NT2/D1 (cell line): ENCODE measurements around the gene IL36RN.

ENCODE experiments used
- DNase-seq: peaks from one replicate; pipeline ENCODE4 v3.0.0-alpha.2; 2011; ENCODE audit warnings: low read depth, low spot score
- H3K27me3 ChIP-seq: 2 replicates; pipeline ENCODE4 v1.6.0; 2011; ENCODE audit warnings: mild to moderate bottlenecking; ENCODE audit not compliant: insufficient read length, insufficient read depth
- H3K36me3 ChIP-seq: 2 replicates; pipeline ENCODE4 v1.6.1; 2011; ENCODE audit warnings: mild to moderate bottlenecking, low read length, mixed read lengths; ENCODE audit not compliant: insufficient read depth, insufficient read length
- H3K4me1 ChIP-seq: 2 replicates; pipeline ENCODE4 v1.5.1; 2011; ENCODE audit not compliant: insufficient read depth, insufficient read length
- H3K4me3 ChIP-seq: 2 replicates; pipeline ENCODE4 v1.5.1; 2011; ENCODE audit warnings: low read depth; ENCODE audit not compliant: insufficient read length
- H3K9ac ChIP-seq: 2 replicates; pipeline ENCODE4 v1.6.0; 2011; ENCODE audit warnings: low read depth; ENCODE audit not compliant: insufficient read length
- H3K9me3 ChIP-seq: 2 replicates; pipeline ENCODE4 v1.5.1; 2011; ENCODE audit warnings: mild to moderate bottlenecking, low read length; ENCODE audit not compliant: insufficient read depth
- SUZ12 ChIP-seq: IDR thresholded peaks from 2 replicates; pipeline ENCODE4 v1.6.1; 2011; ENCODE audit not compliant: insufficient read length, insufficient read depth; ENCODE audit errors: extremely low read depth
- YY1 ChIP-seq: IDR thresholded peaks from 2 replicates; pipeline ENCODE4 v1.6.1; 2011; ENCODE audit not compliant: insufficient read length, insufficient read depth
- ZNF274 ChIP-seq: IDR thresholded peaks from 2 replicates; pipeline ENCODE4 v1.6.1; 2011; ENCODE audit warnings: mild to moderate bottlenecking, low read depth, low read length

Gene IL36RN

DNA sequence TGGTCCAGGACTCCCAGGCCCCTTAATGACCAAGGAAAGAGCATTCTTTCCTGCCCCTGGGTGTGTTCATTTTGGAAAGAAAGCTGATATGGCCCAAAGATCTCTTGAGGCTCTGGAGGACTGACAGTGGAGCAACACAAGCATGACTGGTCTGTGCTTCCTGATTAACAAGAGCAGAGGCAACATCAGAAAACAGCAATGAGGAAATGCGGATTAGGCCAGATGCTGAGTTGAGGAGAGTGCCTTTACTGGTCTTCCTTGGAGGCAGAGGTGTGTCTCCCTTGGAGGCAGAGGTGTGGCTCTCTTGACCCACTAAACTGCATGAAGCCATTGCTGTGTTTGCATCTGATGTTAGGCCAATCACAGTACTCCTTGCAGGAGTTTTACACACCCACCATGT lies 26.3 kb upstream of the IL36RN start:
- Histone ChIP-seq H3K4me1 (peaks cover 3% of the 10 kb centered on the region), H3K4me3 (no peak overlapping the region), H3K27me3 (no peaks in the 10 kb centered on the region), H3K9ac (no peak overlapping the region), H3K9me3 (no peaks in the 10 kb centered on the region), H3K36me3 (no peaks in the 10 kb centered on the region)
- no peak for DNase-seq
- TF ChIP-seq ZNF274 (no peak), SUZ12 (no peak), YY1 (no peak)

DNA sequence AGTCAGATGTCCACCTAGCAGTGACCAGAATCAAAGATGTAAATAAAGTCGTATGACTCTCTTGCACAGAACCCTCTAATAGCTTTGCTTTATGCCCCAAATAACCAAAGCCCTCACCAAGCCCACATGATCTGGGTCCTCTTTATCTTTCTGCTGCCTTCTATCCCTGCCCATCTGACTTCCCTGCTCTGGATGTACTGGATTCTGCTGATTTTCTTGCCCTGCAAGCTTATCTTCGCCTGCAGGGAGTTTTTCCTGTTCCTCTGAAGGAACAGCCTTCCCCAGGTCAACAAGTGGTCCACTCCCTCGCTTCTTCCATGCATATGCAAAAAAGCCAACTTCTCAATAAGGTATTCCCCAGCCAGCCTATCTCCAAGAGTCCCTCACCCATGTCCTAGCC lies 25.0 kb upstream of the IL36RN start:
- Histone ChIP-seq H3K4me1 (no peaks in the 10 kb centered on the region), H3K4me3 (no peak overlapping the region), H3K9ac (no peak overlapping the region), H3K9me3 (no peaks in the 10 kb centered on the region), H3K27me3 (no peaks in the 10 kb centered on the region), H3K36me3 (no peaks in the 10 kb centered on the region)
- no peak for DNase-seq
- TF ChIP-seq SUZ12 (no peak), ZNF274 (no peak), YY1 (no peak)

DNA sequence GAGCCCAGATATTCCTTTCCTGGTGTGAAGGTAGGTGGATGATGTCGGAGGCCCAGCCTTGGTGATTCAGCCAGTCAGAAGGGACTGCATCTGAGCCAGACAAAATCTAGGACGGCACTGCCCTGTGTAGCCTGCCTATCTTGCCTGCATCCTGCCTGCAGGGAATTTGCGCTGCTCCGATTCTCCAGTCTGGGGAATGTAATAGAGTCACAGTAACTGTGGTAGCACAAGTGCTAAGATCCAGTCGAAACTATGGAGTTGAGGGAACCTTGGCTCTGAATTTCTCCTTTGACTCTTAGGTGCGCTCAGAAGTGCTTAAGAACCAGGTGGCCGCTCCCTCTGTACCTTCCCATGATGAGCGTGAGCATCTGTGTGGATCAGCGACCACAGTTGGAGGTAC lies 22.2 kb upstream of the IL36RN start:
- H3K4me3 ChIP-seq = no peak overlapping the region
- H3K9ac ChIP-seq = no peak overlapping the region
- no peaks in the 10 kb centered on the region for H3K36me3 ChIP-seq
- no peak for TF ChIP-seq ZNF274
- no peak for DNase-seq
- no peaks in the 10 kb centered on the region for H3K27me3 ChIP-seq
- H3K9me3 ChIP-seq = no peaks in the 10 kb centered on the region
- H3K4me1 ChIP-seq = no peaks in the 10 kb centered on the region

DNA sequence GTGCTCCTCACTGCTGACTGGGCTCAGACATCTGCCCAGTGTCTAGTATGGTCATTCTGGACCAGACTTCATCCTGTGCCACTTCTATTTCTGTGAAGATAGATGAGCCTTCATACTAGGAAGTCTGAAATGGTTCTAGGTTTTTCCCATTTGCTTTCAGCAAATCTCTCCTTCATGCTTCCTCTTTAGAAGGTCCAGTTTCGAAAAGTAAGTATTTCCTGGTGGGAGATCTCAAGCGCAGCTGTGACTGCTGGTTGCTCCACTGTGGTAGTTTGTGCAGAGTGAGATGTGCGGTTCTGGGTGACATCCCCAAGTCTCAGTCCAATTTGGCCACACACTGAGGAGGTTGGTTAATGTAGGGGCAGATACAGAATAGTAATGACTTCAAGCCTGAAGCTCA lies 20.7 kb upstream of the IL36RN start:
- Histone ChIP-seq H3K36me3 (no peaks in the 10 kb centered on the region), H3K27me3 (no peaks in the 10 kb centered on the region), H3K4me1 (no peaks in the 10 kb centered on the region), H3K9ac (no peak overlapping the region), H3K4me3 (no peak overlapping the region), H3K9me3 (no peaks in the 10 kb centered on the region)
- no peak for TF ChIP-seq ZNF274
- no peak for TF ChIP-seq SUZ12
- TF ChIP-seq YY1 = no peak
- no peak for DNase-seq

DNA sequence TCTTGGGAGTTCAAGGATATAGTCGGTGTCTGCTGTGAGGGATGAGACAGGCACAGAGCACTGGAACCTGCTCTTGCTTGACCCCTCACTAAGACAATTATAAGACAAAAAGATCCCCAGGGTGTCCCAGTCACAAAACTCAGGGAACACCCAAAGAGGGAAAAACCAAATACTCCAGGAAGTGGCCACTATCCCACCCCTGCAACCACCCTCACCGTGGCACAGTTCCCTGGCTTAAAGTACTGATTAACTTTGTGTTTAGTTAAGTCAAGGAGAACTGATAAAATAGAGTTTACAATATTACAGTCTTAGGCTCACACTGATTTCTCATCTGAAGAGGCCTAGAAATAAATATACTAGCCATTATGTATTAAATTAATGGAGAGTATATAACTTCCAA lies 19.8 kb upstream of the IL36RN start:
- DNase-seq = no peak
- TF ChIP-seq SUZ12 = no peak
- TF ChIP-seq ZNF274 = no peak
- TF ChIP-seq YY1 = no peak
- no peak overlapping the region for H3K9ac ChIP-seq
- no peaks in the 10 kb centered on the region for H3K4me1 ChIP-seq
- no peak overlapping the region for H3K4me3 ChIP-seq
- H3K9me3 ChIP-seq = no peaks in the 10 kb centered on the region
- no peaks in the 10 kb centered on the region for H3K27me3 ChIP-seq
- H3K36me3 ChIP-seq = no peaks in the 10 kb centered on the region

DNA sequence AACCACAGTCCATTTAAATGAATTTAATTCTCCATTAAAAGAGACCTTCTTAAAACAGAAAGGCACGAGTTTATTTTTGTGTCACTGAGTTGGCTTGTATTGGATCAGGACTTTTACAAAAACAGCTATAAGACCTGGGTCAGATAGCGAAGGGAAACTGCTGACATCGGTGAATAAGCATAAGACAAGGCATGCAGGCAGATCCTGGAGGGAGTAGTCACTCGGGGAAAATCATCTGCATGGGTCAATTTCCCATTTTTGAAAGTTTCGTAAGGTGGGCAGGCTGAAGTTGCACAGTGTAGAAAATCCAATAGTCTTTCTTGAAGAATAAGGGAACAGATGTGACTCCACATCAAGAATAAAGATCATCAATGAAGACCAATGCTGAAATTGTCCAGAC lies 19.3 kb upstream of the IL36RN start:
- no peak for DNase-seq
- no peak for TF ChIP-seq ZNF274
- TF ChIP-seq YY1 = no peak
- no peak for TF ChIP-seq SUZ12
- no peaks in the 10 kb centered on the region for H3K27me3 ChIP-seq
- no peaks in the 10 kb centered on the region for H3K36me3 ChIP-seq
- H3K9ac ChIP-seq = no peak overlapping the region
- no peak overlapping the region for H3K4me3 ChIP-seq
- no peaks in the 10 kb centered on the region for H3K9me3 ChIP-seq
- no peaks in the 10 kb centered on the region for H3K4me1 ChIP-seq

DNA sequence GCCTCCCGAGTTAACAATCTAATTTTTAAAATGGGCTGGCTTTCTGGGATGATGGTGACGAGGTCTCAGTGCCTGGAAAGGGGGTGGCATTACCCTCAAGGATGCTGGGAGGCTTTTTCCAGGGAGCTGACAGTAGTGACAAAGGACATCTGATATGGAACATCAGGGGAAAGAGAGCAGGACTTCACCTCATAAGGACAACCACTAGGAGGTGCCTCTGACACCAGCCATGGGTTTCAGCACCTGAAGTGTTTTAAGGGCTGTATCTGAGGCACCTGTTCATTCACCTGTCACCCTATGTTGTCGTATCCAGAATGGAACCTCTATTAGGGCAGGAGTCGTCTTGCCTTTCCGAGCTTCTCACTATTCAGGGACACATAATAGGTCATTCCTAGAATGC lies 17.1 kb upstream of the IL36RN start:
- no peaks in the 10 kb centered on the region for H3K9me3 ChIP-seq
- H3K27me3 ChIP-seq = no peaks in the 10 kb centered on the region
- TF ChIP-seq ZNF274 (no peak), YY1 (no peak), SUZ12 (no peak)
- DNase-seq = no peak
- no peaks in the 10 kb centered on the region for H3K4me1 ChIP-seq
- no peak overlapping the region for H3K4me3 ChIP-seq
- no peak overlapping the region for H3K9ac ChIP-seq
- H3K36me3 ChIP-seq = no peaks in the 10 kb centered on the region

DNA sequence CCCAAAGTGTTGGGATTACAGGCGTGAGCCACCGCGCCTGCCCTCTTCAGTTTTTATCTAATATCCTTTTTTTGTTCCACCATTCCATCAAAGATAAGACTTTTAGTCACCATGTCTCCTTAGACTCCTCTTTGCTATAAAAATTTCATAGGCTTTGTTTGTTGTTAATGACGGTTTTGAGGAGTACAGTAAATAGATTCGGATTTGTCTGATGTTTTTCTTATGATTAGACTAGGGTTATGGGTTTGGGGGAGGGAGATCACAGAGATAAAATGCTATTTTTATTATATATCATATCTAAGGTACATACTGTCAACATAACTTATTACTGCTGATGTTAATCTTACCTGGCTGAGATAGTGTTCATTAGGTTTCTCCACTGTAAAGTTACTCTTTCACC lies 12.5 kb upstream of the IL36RN start:
- TF ChIP-seq ZNF274 (no peak), SUZ12 (no peak), YY1 (no peak)

More for the DNA sequence above, 12.5 kb upstream of the IL36RN start:
- Histone ChIP-seq H3K9me3 (no peaks in the 10 kb centered on the region), H3K4me3 (no peak overlapping the region), H3K4me1 (no peaks in the 10 kb centered on the region), H3K9ac (no peak overlapping the region), H3K36me3 (no peaks in the 10 kb centered on the region), H3K27me3 (no peaks in the 10 kb centered on the region)
- DNase-seq = no peak
